Calu3 (cell line): ENCODE data around the gene IFI44. TPM values are rescaled to one million over a fixed set of nuclear protein-coding genes. Genes with fewer than 3 reads are reported as not detected.

Source experiments
- BruUV-seq: library from RNA; stranded (reverse); fragments of 400-500 nt; replicated peaks from 2 replicates; lab custom pipeline; 2021; lab: Mats Ljungman, UMichigan
- CTCF ChIA-PET: fragments of 300-600 bp; sonication (Branson Sonifier 250); formaldehyde crosslinking; loops from one replicate; lab custom pipeline; 2022; ENCODE audit warnings: antibody characterized with exemption; lab: Charles Lee
- DNase-seq: peaks from one replicate; pipeline ENCODE4 v3.0.0; 2022
- H3K27ac Mint-ChIP-seq: one replicate; pipeline ENCODE4 v1.8.0; 2022; ENCODE audit warnings: mixed read lengths; ENCODE audit not compliant: unreplicated experiment
- H3K27me3 Mint-ChIP-seq: one replicate; pipeline ENCODE4 v1.8.0; 2022; ENCODE audit warnings: mixed read lengths; ENCODE audit not compliant: unreplicated experiment
- H3K36me3 Mint-ChIP-seq: one replicate; pipeline ENCODE4 v1.8.0; 2022; ENCODE audit warnings: mild to moderate bottlenecking, moderate library complexity, mixed read lengths; ENCODE audit not compliant: insufficient read depth, unreplicated experiment
- H3K4me1 Mint-ChIP-seq: one replicate; pipeline ENCODE4 v1.8.0; 2022; ENCODE audit warnings: mild to moderate bottlenecking, low read depth, mixed read lengths; ENCODE audit not compliant: unreplicated experiment
- H3K4me3 Mint-ChIP-seq: one replicate; pipeline ENCODE4 v1.8.0; 2022; ENCODE audit warnings: mild to moderate bottlenecking, low read depth, moderate library complexity, mixed read lengths; ENCODE audit not compliant: unreplicated experiment
- H3K9me3 Mint-ChIP-seq: one replicate; pipeline ENCODE4 v1.8.0; 2022; ENCODE audit warnings: low read depth, mixed read lengths; ENCODE audit not compliant: unreplicated experiment
- intact Hi-C: fragments of 100-400 bp; cut with micrococcal nuclease; formaldehyde crosslinking; loops from one replicate; pipeline ENCODE4 v1.10.0; 2022; ENCODE audit not compliant: unreplicated experiment
- total RNA-seq: library from RNA; stranded (reverse); gene quantifications from 2 replicates; pipeline ENCODE4 v1.2.3, GENCODE V29; 2022
- TF ChIP-seq, protein P1 (sequence below): fragments of 200-600 bp; IDR thresholded peaks from one replicate; pipeline ENCODE4 v1.8.0; 2022; ENCODE audit warnings: antibody characterized with exemption; ENCODE audit not compliant: unreplicated experiment

The IFI44 gene
- total RNA-seq, 1 experiment from 2014 or later, result 125 TPM

DNA sequence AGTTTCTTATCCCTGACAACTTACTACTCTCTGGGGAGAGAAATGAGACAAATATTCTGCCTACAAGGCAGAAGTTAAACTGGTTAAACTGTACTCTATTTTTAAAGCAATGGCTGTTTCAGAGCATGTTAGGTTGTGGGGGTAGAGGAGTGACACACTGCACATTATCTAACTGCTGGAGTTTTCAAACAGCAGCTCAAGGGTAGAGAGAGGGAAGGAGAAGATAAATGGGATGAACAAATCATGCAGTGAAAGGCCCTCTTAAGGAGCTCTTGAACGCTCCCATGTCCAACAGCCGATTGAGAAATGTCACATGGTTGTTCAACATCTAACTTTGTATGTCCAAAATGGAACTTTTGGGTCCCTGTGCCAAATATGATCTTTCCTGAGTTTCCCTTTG lies 43.4 kb upstream of the IFI44 start:
- no peaks in the 10 kb centered on the region for H3K27me3 Mint-ChIP-seq
- DNase-seq, result no peak
- BruUV-seq, result no TSS peak
- H3K36me3 Mint-ChIP-seq, result no peaks in the 10 kb centered on the region
- CTCF ChIA-PET, result interaction anchor here (1.2 kb wide), 1 partner anchor 475 kb away, joined by 4 read pairs; no protein-coding TSS in a partner anchor
- no peak overlapping the region for H3K27ac Mint-ChIP-seq
- no peaks in the 10 kb centered on the region for H3K4me1 Mint-ChIP-seq
- TF ChIP-seq, protein P1, sequence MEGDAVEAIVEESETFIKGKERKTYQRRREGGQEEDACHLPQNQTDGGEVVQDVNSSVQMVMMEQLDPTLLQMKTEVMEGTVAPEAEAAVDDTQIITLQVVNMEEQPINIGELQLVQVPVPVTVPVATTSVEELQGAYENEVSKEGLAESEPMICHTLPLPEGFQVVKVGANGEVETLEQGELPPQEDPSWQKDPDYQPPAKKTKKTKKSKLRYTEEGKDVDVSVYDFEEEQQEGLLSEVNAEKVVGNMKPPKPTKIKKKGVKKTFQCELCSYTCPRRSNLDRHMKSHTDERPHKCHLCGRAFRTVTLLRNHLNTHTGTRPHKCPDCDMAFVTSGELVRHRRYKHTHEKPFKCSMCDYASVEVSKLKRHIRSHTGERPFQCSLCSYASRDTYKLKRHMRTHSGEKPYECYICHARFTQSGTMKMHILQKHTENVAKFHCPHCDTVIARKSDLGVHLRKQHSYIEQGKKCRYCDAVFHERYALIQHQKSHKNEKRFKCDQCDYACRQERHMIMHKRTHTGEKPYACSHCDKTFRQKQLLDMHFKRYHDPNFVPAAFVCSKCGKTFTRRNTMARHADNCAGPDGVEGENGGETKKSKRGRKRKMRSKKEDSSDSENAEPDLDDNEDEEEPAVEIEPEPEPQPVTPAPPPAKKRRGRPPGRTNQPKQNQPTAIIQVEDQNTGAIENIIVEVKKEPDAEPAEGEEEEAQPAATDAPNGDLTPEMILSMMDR, result no peak
- no peaks in the 10 kb centered on the region for H3K9me3 Mint-ChIP-seq
- no peak overlapping the region for H3K4me3 Mint-ChIP-seq
- intact Hi-C loops, result loop anchor here (10.0 kb wide), 2 partner anchors 111 to 191 kb away; partner anchors contain the start of gene PTGFR

DNA sequence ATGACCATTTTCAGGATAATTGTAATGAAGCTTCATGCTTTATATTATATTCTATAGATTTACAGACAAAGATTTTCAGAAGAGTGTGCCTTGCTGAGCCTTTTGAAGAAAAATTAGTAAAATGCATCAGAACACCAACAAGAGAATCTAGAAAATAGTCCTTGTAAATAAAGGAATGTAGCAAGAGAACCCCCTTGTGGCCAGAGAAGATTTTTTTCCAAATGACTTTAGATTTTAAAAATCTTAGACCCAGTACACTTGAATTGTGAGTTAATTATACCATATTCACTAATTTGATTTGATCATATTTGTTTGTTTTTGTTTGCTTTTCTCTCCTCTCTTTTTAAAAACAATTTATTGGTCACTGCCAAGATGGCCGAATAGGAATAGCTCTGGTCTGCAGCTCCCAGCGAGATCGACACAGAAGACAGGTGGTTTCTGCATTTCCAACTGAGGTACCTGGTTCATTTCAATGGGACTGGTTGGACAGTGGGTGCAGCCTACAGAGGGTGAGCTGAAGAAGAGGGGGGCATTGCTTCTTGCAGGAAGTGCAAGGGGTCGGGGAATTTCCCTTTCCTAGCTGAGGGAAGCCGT lies 42.2 kb upstream of the IFI44 start:
- BruUV-seq, result no TSS peak
- DNase-seq, result no peak
- no peaks in the 10 kb centered on the region for H3K9me3 Mint-ChIP-seq

DNA sequence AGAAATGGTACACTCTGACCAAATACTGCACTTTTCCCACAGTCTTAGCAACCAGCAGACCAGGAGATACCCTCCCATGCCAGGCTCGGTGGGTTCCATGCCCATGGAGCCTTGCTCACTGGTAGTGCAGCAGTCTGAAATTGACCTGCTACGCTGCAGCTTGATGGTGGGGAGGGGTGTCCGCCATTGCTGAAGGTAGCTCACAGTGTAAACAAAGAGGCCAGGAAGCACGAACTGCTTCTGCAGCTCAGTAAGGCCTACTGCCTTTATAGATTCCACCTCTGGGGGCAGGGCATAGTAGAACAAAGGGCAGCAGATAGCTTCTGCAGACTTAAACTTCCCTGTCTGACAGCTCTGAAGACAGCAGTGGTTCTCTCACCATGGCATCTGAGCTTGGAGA lies 41.7 kb upstream of the IFI44 start:
- no peaks in the 10 kb centered on the region for H3K4me1 Mint-ChIP-seq
- no peaks in the 10 kb centered on the region for H3K9me3 Mint-ChIP-seq
- TF ChIP-seq, protein P1, result no peak
- intact Hi-C loops, result loop anchor here (1.0 to 10.0 kb wide), 4 partner anchors 113 to 478 kb away; partner anchors contain the start of gene PTGFR
- H3K27ac Mint-ChIP-seq, result no peak overlapping the region
- DNase-seq, result no peak
- no peak overlapping the region for H3K4me3 Mint-ChIP-seq
- H3K36me3 Mint-ChIP-seq, result no peaks in the 10 kb centered on the region
- CTCF ChIA-PET, result interaction anchor here (1.5 kb wide), 2 partner anchors 464 to 478 kb away, joined by 7 read pairs; no protein-coding TSS in a partner anchor
- H3K27me3 Mint-ChIP-seq, result no peaks in the 10 kb centered on the region
- BruUV-seq, result no TSS peak

More for the DNA sequence above, 42.2 kb upstream of the IFI44 start:
- intact Hi-C loops, result loop anchor here (1.0 to 10.0 kb wide), 4 partner anchors 113 to 477 kb away; partner anchors contain the start of gene PTGFR
- Mint-ChIP-seq H3K4me1 (no peaks in the 10 kb centered on the region), H3K27ac (no peak overlapping the region), H3K27me3 (no peaks in the 10 kb centered on the region), H3K4me3 (no peak overlapping the region), H3K36me3 (no peaks in the 10 kb centered on the region)
- TF ChIP-seq, protein P1, result no peak
- CTCF ChIA-PET, result interaction anchor here (1.5 kb wide), 2 partner anchors 464 to 477 kb away, joined by 7 read pairs; no protein-coding TSS in a partner anchor

DNA sequence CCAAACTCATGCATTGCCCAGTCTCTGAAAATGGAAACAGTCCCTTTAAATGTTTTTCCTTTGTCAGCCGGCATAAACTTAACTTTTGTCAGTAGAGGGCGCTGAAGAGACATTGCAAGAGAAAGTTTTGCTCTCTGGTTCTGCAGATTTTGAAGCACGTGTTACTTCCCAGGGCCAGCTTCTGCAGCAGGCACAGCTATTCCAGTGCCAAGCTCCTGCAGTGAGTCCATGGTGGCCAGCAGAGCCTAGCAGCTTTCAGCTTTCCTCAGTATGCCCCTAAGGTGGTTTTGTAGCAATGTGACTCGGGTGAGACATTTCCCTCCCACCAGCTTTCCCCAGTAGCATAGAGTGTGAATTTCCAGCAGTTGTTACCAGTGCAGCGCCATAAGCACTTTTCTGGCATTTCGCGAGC lies 32.0 kb upstream of the IFI44 start:
- Mint-ChIP-seq H3K27ac (no peak overlapping the region), H3K27me3 (no peaks in the 10 kb centered on the region), H3K4me3 (no peak overlapping the region), H3K9me3 (no peaks in the 10 kb centered on the region), H3K4me1 (peaks cover 30% of the 10 kb centered on the region), H3K36me3 (peaks cover 9% of the 10 kb centered on the region)
- CTCF ChIA-PET, result interaction anchor here (0.7 to 1.0 kb wide), 4 partner anchors 57 to 490 kb away, joined by 3 to 4 read pairs (median 4); no protein-coding TSS in a partner anchor
- BruUV-seq, result no TSS peak
- peak; percentile 67 for DNase-seq
- TF ChIP-seq, protein P1, result peak; percentile 83
- intact Hi-C loops, result loop anchor here (1.0 kb wide), 1 partner anchor 59 kb away; no protein-coding TSS in a partner anchor
